PFSK-1 (cell line): ENCODE data around the gene ITPR3.

Source experiments
- POLR2AphosphoS5 ChIP-seq: IDR thresholded peaks from 2 replicates; pipeline ENCODE4 v1.6.1; 2012; ENCODE audit warnings: low read depth, mild to moderate bottlenecking, control low read depth, low read length, moderate library complexity
- TAF1 ChIP-seq: IDR thresholded peaks from 2 replicates; pipeline ENCODE4 v1.6.1; 2012; ENCODE audit warnings: low read length, control low read depth, borderline replicate concordance; ENCODE audit not compliant: insufficient read depth

DNA sequence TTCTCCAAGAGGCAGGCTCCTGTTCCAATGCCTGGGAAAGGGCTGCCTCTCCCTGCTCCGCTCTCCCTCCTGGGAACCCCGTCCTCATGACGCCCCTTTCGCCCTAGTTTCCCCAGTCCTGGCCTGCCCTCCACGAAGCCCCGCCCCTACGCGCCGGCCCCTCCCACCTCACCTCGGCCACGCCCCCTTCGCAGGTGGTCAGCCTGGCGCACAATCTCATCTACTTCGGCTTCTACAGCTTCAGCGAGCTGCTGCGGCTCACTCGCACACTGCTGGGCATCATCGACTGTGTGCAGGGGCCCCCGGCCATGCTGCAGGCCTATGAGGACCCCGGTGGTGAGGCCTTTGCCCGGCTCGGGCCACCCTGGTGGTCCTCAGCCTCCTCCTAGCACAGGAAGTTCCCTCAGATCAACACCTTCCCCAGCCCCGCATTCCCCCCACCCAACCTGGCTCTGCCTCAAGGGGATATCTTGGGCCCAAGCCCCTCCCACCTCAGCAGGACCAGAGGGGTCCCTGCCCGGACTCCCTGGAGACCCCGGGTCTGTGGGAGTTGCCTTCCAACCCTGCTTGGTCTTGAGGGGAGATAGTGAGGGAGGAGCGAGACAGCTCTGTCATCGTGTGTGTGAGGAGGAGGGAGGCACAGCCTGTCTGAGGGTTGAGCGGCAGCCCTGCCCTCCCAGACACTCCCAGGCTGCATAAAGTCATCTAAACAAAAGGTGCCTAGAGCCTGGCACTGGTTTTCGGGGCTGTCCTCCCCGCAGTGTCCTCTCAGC is 50.0 kb downstream of the ITPR3 start:
- TF ChIP-seq POLR2AphosphoS5, result no peak
- no peak for TF ChIP-seq TAF1
